ENCODE data around the gene HPN.

HPN gene

GRCh38 chr19:35040826-35041547 is 534 bp upstream of the HPN start:
- Histone ChIP-seq H3K9me3 (ENCODE audit: control insufficient read depth, insufficient read depth, low read length) (no peaks in the 10 kb centered on the region), H3K27ac (ENCODE audit: low read depth, low read length) (no peak overlapping the region), H3K36me3 (ENCODE audit: control insufficient read depth, low read length) (no peaks in the 10 kb centered on the region), H3K4me3 (ENCODE audit: low read length) (no peak overlapping the region), H3F3A (ENCODE audit: control insufficient read depth, insufficient read depth) (no peaks in the 10 kb centered on the region), H3K9me2 (replicated peaks; ENCODE audit: control insufficient read depth, low read length) (no peaks in the 10 kb centered on the region), H3K4me1 (ENCODE audit: control insufficient read depth, low read length) (peaks cover 38% of the 10 kb centered on the region), H3K27me3 (ENCODE audit: control insufficient read depth, low read length) (peaks cover 42% of the 10 kb centered on the region), H4K20me1 (ENCODE audit: control insufficient read depth, insufficient read depth, low read depth, low read length) (no peaks in the 10 kb centered on the region), H3K79me2 (ENCODE audit: control insufficient read depth, low read length) (no peaks in the 10 kb centered on the region), H3K4me2 (ENCODE audit: low read length) (no peak overlapping the region)
- TF ChIP-seq, protein P1, sequence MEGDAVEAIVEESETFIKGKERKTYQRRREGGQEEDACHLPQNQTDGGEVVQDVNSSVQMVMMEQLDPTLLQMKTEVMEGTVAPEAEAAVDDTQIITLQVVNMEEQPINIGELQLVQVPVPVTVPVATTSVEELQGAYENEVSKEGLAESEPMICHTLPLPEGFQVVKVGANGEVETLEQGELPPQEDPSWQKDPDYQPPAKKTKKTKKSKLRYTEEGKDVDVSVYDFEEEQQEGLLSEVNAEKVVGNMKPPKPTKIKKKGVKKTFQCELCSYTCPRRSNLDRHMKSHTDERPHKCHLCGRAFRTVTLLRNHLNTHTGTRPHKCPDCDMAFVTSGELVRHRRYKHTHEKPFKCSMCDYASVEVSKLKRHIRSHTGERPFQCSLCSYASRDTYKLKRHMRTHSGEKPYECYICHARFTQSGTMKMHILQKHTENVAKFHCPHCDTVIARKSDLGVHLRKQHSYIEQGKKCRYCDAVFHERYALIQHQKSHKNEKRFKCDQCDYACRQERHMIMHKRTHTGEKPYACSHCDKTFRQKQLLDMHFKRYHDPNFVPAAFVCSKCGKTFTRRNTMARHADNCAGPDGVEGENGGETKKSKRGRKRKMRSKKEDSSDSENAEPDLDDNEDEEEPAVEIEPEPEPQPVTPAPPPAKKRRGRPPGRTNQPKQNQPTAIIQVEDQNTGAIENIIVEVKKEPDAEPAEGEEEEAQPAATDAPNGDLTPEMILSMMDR (IDR thresholded peaks at IDR 0.05; ENCODE audit: low read depth, low read length, poor library complexity, severe bottlenecking): no peak
- no peak for TF ChIP-seq EZH2phosphoT487 (IDR thresholded peaks at IDR 0.05; ENCODE audit: borderline replicate concordance, low read length)

DNA sequence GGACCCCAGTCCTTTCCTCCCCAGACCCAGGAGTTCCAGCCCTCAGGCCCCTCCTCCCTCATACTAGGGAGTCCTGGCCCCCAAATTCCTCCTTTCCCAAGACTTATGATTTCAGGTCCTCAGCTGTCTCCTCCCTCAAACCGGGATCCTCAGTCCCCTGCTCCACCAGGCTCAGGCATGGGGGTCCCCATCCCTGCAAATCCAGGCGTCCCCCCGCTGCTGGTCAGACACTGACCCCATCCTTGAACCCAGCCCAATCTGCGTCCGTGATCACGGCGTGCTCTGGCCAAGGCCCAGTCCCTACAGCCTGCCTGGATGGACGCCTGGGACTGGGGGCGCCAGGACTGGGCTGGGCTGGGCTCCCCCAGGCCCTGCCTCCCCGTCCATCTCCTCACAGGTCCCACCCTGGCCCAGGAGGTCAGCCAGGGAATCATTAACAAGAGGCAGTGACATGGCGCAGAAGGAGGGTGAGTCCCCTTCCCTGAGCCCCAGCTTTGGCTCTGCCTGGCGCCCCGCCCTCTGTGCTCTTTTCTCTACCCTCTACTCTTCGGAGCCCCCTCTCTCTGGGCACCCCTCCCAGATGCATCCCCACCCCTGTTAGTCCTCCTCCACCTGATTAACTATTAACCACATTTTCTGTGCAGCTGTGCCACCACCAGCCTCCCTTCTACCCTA is 672 bp downstream of the HPN start:
- Histone ChIP-seq H4K20me1 (ENCODE audit: control insufficient read depth, insufficient read depth, low read depth, low read length) (no peaks in the 10 kb centered on the region), H3K9me3 (ENCODE audit: control insufficient read depth, insufficient read depth, low read length) (no peaks in the 10 kb centered on the region), H3F3A (ENCODE audit: control insufficient read depth, insufficient read depth) (no peaks in the 10 kb centered on the region), H3K79me2 (ENCODE audit: control insufficient read depth, low read length) (no peaks in the 10 kb centered on the region), H3K36me3 (ENCODE audit: control insufficient read depth, low read length) (no peaks in the 10 kb centered on the region), H3K4me1 (ENCODE audit: control insufficient read depth, low read length) (peaks cover 38% of the 10 kb centered on the region), H3K9me2 (replicated peaks; ENCODE audit: control insufficient read depth, low read length) (no peaks in the 10 kb centered on the region), H3K4me2 (ENCODE audit: low read length) (no peak overlapping the region), H3K27ac (ENCODE audit: low read depth, low read length) (no peak overlapping the region), H3K4me3 (ENCODE audit: low read length) (no peak overlapping the region), H3K27me3 (ENCODE audit: control insufficient read depth, low read length) (peaks cover 42% of the 10 kb centered on the region)
- no peak for TF ChIP-seq EZH2phosphoT487 (IDR thresholded peaks at IDR 0.05; ENCODE audit: borderline replicate concordance, low read length)
- TF ChIP-seq, protein P1 (IDR thresholded peaks at IDR 0.05; ENCODE audit: low read depth, low read length, poor library complexity, severe bottlenecking): no peak

DNA sequence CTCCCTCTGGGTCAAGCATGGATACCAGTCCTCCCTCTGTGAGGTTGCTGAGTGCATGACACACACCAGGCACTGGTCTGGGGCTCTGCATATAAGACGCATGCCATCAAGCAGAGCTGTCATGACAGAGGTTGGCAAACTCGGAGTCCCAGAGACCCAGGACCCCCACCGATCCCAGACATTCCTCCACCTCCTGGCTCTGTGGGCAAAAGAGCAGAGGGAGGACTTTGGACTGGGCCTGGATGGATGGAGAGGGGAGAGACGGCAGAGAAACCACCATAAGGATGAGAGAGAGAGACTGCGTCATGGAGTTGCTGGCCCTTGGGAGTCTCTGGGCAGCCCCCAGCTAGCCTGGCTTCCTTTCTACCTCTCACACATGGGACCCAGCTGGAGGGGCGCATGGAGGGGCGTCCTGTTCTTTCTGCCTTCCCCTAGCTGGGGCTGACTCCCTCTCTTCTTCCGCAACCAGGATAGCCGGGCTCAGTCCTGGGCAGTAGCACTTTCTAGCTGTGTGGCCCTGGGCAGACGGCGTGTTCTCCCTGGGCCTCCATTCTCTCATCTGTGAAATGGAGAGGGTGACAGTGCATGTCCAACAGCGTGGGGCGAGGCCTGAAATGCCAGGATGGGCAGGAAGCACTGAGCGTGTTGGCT is 1.6 kb downstream of the HPN start:
- Histone ChIP-seq H4K20me1 (ENCODE audit: control insufficient read depth, insufficient read depth, low read depth, low read length) (no peaks in the 10 kb centered on the region), H3K27ac (ENCODE audit: low read depth, low read length) (no peak overlapping the region), H3K4me3 (ENCODE audit: low read length) (no peak overlapping the region), H3K4me1 (ENCODE audit: control insufficient read depth, low read length) (peaks cover 33% of the 10 kb centered on the region), H3F3A (ENCODE audit: control insufficient read depth, insufficient read depth) (no peaks in the 10 kb centered on the region), H3K9me2 (replicated peaks; ENCODE audit: control insufficient read depth, low read length) (no peaks in the 10 kb centered on the region), H3K9me3 (ENCODE audit: control insufficient read depth, insufficient read depth, low read length) (no peaks in the 10 kb centered on the region), H3K79me2 (ENCODE audit: control insufficient read depth, low read length) (no peaks in the 10 kb centered on the region), H3K4me2 (ENCODE audit: low read length) (no peak overlapping the region), H3K27me3 (ENCODE audit: control insufficient read depth, low read length) (peaks cover 42% of the 10 kb centered on the region), H3K36me3 (ENCODE audit: control insufficient read depth, low read length) (no peaks in the 10 kb centered on the region)
- TF ChIP-seq, protein P1 (IDR thresholded peaks at IDR 0.05; ENCODE audit: low read depth, low read length, poor library complexity, severe bottlenecking): no peak
- no peak for TF ChIP-seq EZH2phosphoT487 (IDR thresholded peaks at IDR 0.05; ENCODE audit: borderline replicate concordance, low read length)

Data from DOHH2 (cell line).